ENCODE results near the gene KMT2B.

GRCh38 chr19:35777961-35778360 lies 60.2 kb downstream of the KMT2B start:
- TF ChIP-seq, protein P1, sequence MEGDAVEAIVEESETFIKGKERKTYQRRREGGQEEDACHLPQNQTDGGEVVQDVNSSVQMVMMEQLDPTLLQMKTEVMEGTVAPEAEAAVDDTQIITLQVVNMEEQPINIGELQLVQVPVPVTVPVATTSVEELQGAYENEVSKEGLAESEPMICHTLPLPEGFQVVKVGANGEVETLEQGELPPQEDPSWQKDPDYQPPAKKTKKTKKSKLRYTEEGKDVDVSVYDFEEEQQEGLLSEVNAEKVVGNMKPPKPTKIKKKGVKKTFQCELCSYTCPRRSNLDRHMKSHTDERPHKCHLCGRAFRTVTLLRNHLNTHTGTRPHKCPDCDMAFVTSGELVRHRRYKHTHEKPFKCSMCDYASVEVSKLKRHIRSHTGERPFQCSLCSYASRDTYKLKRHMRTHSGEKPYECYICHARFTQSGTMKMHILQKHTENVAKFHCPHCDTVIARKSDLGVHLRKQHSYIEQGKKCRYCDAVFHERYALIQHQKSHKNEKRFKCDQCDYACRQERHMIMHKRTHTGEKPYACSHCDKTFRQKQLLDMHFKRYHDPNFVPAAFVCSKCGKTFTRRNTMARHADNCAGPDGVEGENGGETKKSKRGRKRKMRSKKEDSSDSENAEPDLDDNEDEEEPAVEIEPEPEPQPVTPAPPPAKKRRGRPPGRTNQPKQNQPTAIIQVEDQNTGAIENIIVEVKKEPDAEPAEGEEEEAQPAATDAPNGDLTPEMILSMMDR (IDR thresholded peaks at IDR 0.05), result no peak
- no peak for TF ChIP-seq POLR2AphosphoS5 (IDR thresholded peaks at IDR 0.05)
